IPS DF 4.7 (cell line): Measurements from ENCODE around the gene MXD3.
"Not testable (repeated sequence)": the region's sequence is repeated elsewhere in the genome, so short reads cannot be mapped to it uniquely, and the experiment has no call there.

ENCODE experiments used
- DNase-seq: peaks from one replicate; pipeline ENCODE4 v3.0.0-alpha.2; 2013; ENCODE audit warnings: low spot score; ENCODE audit errors: extremely low read depth

MXD3 gene

GRCh38 chr5:177320879-177321278, 9.2 kb upstream of the MXD3 start:
- no peak for DNase-seq

DNA sequence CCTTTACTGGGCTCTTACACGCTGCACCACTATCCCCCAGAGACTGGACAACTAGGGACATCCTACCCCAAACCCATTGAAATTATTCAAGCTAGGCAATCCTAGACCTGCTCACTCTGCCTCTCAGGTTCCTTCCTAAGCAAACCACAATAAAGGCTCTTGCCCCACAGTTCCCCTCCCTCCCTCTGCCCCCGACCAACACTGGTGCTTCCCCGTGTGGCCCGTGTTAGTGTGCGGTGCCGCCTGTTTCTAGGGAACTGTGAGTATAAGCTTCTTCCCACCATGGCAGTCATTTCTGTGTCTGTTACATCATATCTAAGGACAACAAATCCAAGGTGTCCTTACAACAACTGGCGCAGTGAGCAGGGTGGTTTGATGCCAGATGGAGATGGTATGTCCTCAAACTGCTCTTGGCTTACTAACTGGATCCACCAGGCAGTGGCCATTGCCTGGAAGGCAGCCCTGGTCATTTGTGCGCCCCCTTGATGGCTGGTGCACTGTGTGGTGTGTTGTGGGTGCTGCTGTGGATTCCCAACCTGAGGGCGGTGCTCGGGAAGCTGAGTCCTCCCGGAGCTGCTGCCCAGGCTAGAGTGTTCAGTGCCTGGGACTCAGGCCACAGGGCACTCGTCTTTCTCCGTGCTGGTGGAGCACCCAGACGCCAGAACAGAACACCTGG, 8.4 kb upstream of the MXD3 start:
- DNase-seq, result no peak

DNA sequence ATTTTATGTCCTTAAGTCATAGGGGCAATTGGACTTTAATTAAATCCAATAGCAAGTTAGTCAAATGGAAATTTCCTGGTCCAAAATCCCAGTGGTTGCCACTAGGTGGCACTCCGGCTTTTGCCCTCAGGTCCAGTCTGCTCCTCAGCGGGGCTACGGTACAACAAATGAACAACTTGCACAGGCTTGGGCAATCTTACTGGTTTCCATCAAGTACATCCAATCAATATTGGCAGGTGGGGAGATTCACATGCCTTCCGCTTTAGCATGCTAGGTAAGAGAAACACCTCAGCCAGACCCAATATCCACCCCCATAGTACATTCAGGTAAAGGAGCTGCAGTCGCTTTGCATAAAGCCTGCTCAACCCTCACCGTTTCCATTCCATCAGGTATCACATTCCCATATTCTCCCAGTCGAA, 6.3 kb upstream of the MXD3 start:
- DNase-seq, result no peak

GRCh38 chr5:177316005-177316404, 4.3 kb upstream of the MXD3 start:
- no peak for DNase-seq

DNA sequence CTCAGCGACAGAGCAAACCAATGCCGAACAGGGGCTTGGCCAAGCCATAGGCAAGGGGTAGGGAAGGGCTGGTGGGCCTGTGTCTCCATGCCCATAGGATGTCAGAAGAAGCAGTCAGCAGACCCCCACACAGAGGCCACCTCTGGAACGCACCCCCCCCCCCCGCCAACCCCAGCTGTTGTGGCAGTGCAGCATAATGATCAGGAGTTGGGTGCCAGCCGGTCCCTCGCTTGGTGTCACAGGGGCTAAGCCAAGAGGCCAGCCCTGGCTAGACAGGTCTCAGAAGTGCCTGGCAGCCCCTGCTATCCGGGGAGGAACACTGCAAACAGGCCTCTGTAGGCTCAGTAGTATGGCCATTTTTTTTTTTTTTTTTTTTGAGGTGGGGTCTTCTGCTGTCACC, 3.7 kb upstream of the MXD3 start:
- no peak for DNase-seq

DNA sequence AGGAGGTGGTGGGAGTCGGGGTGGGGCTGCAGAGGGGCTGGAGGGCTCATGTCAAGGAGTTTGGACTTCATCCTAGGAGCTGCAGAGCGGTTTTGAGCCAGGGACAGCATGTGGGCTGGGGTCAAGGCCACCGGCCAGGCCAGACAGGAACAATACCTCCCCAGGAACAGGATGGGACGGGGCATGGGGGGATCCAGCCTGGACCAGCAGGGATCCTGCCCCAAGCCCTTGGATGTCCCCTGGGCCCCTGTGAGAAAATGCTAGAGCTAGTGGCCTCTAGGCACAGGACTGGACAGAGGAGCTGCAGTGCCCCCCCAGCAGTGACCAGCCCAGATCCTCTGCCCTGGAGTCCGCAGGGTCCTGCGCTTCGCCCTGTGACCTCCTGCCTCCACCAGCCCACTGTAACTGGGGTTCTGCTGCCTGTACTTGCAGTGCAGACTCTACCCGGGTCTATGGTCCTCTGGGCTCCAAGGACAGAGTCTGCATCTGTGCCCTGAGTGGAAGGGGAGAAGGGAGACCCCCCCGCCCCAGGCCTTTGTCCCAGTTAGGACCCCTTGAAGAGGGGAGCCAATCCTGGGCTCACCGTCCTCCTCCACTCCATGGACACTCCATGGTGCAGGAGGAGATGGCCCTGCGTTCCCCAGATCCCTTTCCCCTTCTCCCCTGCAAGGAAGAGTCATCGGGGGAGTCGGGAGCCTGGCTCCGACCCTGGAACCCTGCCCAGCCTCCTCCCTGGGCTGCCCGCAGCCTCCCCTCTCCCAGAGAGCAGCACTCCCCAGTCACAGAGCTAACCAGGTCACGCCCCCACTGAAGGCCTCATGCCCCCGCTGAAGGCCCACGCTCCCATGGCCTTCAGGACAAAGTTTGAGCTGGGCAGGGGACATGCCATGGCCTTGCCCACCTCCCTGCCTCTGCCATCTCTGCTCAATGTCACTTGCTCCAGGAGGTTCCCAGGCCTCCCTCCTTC, 3.0 kb upstream of the MXD3 start:
- DNase-seq, result no peak

- no peak for DNase-seq
These were observed 2.0 kb upstream of the MXD3 start for GRCh38 chr5:177313561-177314259.

- no peak for DNase-seq
These were observed 1.0 kb upstream of the MXD3 start for GRCh38 chr5:177312649-177313181.

- no peak for DNase-seq
These were observed 341 bp downstream of the MXD3 start for GRCh38 chr5:177311392-177311722.

GRCh38 chr5:177310757-177311391, 824 bp downstream of the MXD3 start:
- no peak for DNase-seq

DNA sequence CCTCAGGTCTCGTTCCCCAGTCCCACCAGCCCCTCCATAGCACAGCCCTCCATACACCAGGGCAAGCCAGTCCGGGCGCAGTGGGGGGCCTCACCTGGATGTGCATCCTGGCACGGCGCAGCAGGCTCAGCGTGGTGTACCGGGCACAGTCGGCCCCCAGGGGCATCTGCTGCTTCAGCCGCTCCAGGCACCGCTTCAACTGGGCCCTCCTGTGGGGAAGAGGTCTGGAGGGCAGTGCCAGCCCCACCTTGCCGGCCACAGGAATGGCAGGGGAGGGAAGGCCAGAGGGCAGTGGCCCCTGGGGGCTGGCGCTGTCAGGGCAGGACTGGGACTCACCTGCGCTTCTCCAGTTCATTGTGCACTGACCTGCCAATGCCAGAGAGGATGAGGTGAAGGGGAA, 1.4 kb downstream of the MXD3 start:
- DNase-seq, result no peak

DNA sequence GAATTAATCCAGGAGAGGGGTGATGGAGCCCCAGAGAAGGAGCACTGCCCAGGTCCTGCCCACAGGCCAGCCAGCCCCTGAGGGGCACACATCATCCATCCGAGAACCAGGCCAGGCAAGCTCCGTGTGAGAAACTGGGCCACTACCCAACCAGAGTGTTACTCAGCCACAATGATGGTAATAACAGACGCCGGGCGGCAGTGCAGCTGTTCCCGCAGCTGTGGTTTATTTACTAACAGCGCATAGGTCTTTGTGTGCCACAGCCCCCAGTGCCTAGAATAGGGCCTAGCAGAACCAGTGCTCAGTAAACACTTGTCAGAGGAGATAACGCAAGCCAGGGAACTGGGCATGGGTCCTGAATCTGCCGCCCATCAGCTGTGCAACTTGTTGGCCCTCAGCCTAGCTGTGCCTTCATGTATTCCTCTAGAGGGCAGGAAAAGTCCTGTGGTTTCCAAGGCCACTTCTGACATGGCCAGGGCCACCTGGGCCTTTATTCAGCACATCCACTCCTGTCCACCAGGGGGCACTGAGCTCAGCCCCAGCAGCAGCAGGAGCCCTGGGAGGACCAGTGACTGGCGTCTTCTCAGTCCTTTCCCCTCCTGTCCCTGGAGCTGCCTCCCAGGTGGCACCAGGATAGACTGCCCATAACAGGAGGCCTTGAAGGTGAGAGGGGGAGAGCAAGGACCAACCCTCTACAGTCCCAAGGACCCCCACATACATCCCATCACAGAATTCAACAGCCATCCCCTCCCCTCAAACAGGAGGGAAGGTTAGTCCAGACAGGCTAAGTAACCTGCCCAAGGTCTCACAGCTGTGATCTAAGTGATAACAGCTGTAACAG, 2.1 kb downstream of the MXD3 start:
- DNase-seq, result no peak

DNA sequence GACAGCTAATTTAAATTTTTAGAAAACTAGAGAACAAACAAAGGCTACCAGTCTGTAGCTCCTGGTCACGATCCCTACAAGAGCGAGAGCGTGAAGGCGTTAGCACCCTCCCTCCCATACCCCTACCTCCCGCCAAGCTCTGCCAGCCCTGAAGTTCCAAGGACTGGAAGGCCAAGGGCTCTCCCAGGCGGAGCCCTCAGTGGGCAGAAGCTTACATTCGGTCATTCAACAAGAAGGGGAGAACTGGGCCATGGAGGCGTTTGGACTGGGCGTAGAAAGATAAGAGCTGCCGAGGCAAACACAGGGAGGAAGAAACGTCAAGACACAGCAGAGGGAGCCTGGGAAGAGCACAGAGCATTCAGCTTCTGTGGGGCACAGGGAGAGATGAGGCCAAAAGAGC, 3.0 kb downstream of the MXD3 start:
- DNase-seq, result no peak

GRCh38 chr5:177307544-177308363, 3.9 kb downstream of the MXD3 start:
- DNase-seq, result no peak

GRCh38 chr5:177306674-177307543, 4.8 kb downstream of the MXD3 start:
- DNase-seq, result no peak

DNA sequence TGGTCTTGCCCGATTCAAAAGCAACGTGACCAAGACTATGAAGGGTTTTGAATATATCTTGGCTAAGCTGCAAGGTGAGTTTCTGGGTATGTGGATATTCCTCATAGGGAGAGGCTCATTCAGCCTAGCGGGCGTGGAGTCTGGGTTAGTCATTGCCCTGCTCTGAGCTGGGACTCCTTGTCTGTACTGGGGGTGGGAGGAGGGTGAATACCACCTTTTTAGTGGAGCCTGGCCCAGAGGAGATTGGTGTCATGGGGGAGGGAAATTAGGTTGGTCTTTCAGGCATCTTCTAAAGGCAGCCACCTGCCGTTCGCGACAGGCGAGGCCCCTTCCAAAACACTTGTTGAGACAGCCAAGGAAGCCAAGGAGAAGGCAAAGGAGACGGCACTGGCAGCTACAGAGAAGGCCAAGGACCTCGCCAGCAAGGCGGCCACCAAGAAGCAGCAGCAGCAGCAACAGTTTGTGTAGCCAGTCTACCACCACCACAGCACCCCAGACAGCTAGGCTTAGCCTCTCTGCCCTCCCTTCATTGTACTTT, 5.5 kb downstream of the MXD3 start:
- DNase-seq, result not testable (repeated sequence)

DNA sequence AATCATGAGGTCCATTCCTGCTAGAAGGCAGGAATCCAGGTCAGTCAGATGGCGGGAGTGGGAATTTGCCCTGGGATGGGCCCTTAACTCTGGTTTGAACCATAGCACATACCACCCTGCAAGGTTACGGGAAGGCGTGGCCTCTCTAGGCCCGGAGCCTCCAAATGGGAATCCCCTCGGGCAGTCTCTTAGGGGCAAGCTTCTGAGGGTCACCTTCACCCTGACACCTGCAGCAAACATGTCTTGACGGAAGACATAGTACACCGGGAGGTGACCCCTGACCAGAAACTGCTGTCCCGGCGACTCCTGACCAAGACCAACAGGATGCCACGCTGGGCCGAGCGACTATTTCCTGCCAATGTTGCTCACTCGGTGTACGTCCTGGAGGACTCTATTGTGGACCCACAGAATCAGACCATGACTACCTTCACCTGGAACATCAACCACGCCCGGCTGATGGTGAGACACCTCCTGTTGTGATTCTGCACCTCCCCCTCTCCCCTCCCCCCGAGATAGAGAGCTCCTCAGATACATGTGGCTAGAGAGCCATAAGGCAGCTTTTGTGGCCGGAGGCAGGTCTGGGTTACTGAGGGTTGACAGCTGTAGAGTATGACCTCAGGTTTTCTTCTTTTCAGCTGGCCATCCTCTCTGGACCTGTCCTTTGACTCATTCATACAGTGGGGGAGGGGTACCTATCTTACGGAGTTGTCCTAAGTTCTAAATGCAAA, 7.1 kb downstream of the MXD3 start:
- no peak for DNase-seq

DNA sequence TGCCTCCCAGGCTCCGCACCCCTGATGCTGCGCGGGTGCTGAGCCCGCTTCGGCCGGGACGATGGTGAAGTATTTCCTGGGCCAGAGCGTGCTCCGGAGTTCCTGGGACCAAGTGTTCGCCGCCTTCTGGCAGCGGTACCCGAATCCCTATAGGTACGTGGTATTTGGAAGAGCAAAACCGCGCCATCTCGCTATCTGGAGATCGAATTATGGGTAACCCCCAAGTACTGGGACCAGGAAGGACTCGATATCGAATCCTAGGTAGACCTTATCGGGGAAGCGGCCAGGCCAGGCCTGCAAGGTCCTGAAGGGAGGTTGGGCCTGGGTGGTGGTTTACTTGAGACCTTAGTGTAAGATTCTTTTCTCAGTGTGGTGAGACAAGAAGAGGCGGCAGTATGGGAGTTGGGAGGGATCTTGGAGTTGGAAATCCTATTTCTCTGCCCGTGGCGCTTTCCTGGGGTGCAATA, 7.7 kb downstream of the MXD3 start:
- no peak for DNase-seq
